Skin of body (tissue), 2 donors: ENCODE results near the gene ZNF789. TPM values are rescaled to one million over a fixed set of nuclear protein-coding genes. Genes with fewer than 3 reads are reported as not detected.

Experiments used
- DNase-seq: peaks from one replicate; lab custom pipeline; 2025; lab: John Stamatoyannopoulos, UW
- total RNA-seq: library from RNA; depleted of rRNA; stranded (reverse); fragments of >200 nt; gene quantifications from one replicate; pipeline ENCODE4 v1.2.3, GENCODE V29; 2014

Gene ZNF789
- total RNA-seq, 1 donor from 2014 or later, result 13.3 TPM

DNA sequence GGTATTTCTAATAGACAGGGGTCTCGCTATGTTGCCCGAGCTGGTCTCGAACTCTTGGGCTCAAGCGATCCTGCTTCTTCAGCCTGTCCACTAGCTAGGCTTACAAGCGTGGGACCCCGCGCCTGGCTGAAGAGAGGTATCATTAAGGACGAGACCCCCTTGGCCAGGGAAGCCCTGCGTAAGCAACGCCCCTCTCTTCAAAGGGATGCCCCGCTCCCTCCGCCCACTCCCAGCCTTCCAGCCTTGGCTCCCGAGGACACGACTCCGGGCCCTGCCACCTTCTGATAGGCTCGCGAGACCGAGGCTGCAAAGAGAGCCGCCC lies 31.6 kb downstream of the ZNF789 start:
- no peak for DNase-seq

GRCh38 chr7:99504603-99505323 lies 32.1 kb downstream of the ZNF789 start, which contains the start of gene ZKSCAN5:
TSS of gene ZKSCAN5 (plus strand) at chr7:99504662. CDS start at chr7:99506045, 1,383 bp downstream.
- DNase-seq, result peak; percentile 95

- no peak for DNase-seq
These were observed 32.6 kb downstream of the ZNF789 start for GRCh38 chr7:99505324-99505662.

DNA sequence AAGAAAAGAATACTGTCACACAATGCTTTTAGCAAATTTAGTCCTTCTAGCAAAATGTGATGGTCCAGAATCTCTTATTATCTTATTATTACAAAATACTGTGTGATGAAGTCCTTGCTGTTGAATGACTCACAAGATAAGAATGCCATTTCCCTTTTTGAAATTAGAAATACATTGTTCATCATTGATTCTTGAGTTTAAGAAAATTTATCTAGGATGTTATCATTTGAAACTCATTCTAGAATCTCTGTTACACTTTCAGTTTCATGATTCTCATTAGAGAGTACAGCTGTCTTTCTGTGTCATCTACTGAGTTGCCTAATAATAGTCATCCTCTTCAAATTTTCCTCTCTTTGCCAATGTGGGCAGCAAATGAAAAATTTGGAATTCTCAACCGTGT lies 41.4 kb downstream of the ZNF789 start:
- no peak for DNase-seq

DNA sequence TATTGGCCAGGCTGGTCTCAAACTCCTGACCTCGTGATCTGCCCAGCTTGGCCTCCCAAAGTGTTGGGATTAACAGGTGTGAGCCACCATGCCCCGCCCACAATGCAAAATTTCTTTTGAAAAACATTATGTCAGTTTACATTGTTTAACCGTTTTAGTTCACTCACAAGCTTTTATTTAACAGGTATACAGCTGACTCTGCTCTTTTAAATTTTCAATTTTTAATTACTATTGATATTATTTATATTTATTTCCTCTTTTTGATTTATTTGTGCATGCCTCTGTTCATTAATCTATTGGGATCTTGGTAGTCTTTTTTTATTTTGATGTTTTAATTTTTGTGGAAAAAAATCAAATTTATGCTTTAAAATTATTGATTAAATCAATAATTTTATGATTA lies 48.7 kb downstream of the ZNF789 start:
- DNase-seq, result no peak

- no peak for DNase-seq
These were observed 53.2 kb downstream of the ZNF789 start for GRCh38 chr7:99525713-99526440.

DNA sequence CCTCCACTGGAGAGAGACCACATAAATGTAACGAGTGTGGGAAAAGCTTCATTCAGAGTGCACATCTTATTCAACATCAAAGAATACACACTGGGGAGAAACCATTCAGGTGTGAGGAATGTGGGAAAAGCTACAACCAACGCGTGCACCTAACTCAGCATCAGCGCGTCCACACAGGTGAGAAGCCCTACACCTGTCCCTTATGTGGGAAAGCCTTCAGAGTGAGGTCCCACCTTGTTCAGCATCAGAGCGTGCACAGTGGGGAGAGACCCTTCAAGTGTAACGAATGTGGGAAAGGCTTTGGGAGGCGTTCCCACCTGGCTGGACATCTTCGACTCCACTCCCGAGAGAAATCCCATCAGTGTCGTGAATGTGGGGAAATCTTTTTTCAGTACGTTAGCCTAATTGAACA lies 58.7 kb downstream of the ZNF789 start:
- no peak for DNase-seq

DNA sequence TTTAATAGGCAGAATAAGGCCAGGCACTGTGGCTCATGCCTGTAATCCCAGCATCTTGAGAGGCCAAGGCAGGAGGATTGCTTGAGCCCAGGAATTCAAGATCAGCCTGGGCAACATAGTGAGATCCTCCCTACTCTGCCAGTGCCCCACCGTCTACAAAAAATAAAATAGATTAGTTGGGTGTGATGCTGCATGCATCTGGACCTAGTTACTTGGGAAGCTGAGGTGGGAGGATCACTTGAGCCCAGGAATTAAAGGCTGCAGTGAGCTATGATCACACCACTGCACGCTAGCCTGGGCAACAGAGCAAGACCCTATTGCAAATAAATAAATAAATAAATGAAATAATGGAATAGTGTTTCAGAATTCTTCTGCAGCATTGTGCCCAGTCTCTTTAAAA lies 63.0 kb downstream of the ZNF789 start:
- no peak for DNase-seq

Other genes starting within 250 kb of the ZNF789 start
- gene MYH16, start 200.1 kb upstream of the ZNF789 start, total RNA-seq, result not detected
- 56.2 TPM for gene ARPC1A, start 147.0 kb upstream of the ZNF789 start, total RNA-seq
- 42.1 TPM for gene ARPC1B, start 98.2 kb upstream of the ZNF789 start, total RNA-seq
- gene PDAP1, start 64.3 kb upstream of the ZNF789 start, total RNA-seq, result 14.3 TPM
- 55.2 TPM for gene BUD31, start 63.9 kb upstream of the ZNF789 start, total RNA-seq
- gene PTCD1, start 34.1 kb upstream of the ZNF789 start, total RNA-seq, result 3.8 TPM
- gene CPSF4, start 33.9 kb upstream of the ZNF789 start, total RNA-seq, result 18.1 TPM
- 191 TPM for gene ATP5MF, start 6.7 kb upstream of the ZNF789 start, total RNA-seq
- gene ZNF394, start 27.4 kb downstream of the ZNF789 start, total RNA-seq, result 31.8 TPM
- gene ZKSCAN5, start 31.8 kb downstream of the ZNF789 start, total RNA-seq, result 6.2 TPM
- gene FAM200A, start 79.2 kb downstream of the ZNF789 start, total RNA-seq, result 6.8 TPM
- gene ZNF655, start 85.8 kb downstream of the ZNF789 start, total RNA-seq, result 77.3 TPM
- gene TMEM225B, start 125.4 kb downstream of the ZNF789 start, total RNA-seq, result 0.89 TPM
- gene ZSCAN25, start 144.1 kb downstream of the ZNF789 start, total RNA-seq, result 11.8 TPM
- 24.9 TPM for gene CYP3A5, start 207.1 kb downstream of the ZNF789 start, total RNA-seq